OCI-M1 (cell line): ENCODE results near the gene IL36G.

Experiments used
- DNase-seq: peaks from one replicate; lab custom pipeline; 2025; lab: John Stamatoyannopoulos, UW

Gene IL36G

GRCh38 chr2:113018509-113018908 lies 40.7 kb downstream of the IL36G start:
- DNase-seq = no peak

GRCh38 chr2:113021312-113021711 lies 43.5 kb downstream of the IL36G start:
- no peak for DNase-seq

GRCh38 chr2:113024764-113025163 lies 47.0 kb downstream of the IL36G start:
- DNase-seq = no peak

GRCh38 chr2:113025737-113026136 lies 47.9 kb downstream of the IL36G start:
- DNase-seq = no peak

GRCh38 chr2:113027691-113028090 lies 49.9 kb downstream of the IL36G start:
- DNase-seq = no peak

GRCh38 chr2:113028112-113028511 lies 50.3 kb downstream of the IL36G start:
- no peak for DNase-seq

- DNase-seq = no peak
Measured at GRCh38 chr2:113032737-113033136, 54.9 kb downstream of the IL36G start.

GRCh38 chr2:113034016-113034415 lies 56.2 kb downstream of the IL36G start:
- DNase-seq = no peak
